HG03045 (cell line): ENCODE results near the gene L3MBTL3.
"Not testable (repeated sequence)": the region's sequence is repeated elsewhere in the genome, so short reads cannot be mapped to it uniquely, and the experiment has no call there.

Source experiments
- ATAC-seq: cut with Tn5 transposase; IDR thresholded peaks from one replicate; pipeline ENCODE4 v1.9.1; 2021; ENCODE audit warnings: mild to moderate bottlenecking, moderate library complexity; ENCODE audit not compliant: unreplicated experiment

L3MBTL3 gene

GRCh38 chr6:130134582-130134981 lies 116.2 kb downstream of the L3MBTL3 start:
- no peak for ATAC-seq

DNA sequence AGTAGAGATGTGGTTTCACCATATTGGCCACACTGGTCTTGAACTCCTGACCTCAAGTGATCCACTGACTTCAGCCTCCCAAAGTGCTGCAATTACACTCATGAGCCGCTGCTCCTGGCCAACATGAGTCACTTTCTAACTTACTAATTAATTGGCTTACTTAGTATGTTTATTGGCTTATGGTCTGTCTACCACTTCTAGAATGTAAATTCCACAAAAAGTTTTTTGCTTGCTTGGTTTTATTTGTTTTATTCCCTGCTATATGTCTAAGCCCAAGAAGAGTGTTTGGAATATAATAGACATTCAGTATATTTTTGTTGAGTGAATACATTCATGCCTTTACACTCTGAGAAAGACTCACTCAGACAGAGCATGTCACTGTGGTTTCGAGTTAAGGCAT lies 118.4 kb downstream of the L3MBTL3 start:
- no peak for ATAC-seq

- ATAC-seq: no peak
Observed at GRCh38 chr6:130138116-130138908, 119.9 kb downstream of the L3MBTL3 start.

- ATAC-seq: no peak
Observed at GRCh38 chr6:130138909-130139242, 120.5 kb downstream of the L3MBTL3 start.

DNA sequence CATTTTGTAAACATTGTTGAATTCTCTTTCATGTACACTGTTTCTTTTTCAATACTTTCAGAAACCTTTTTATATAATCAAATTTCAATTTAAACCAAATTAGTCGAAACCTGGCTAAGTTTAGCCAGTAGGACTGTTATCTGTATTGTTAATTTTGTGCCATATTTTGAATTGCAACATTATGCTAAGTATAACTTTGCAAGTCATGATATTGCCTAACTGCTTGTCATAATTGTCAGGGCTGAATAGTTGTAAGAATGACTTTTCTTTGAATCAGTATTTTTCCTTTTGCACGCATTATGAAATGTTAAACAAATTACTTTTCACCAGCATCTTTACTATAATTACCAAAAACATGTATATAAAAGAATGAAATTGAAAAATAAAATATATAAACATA lies 121.7 kb downstream of the L3MBTL3 start:
- ATAC-seq: no peak

DNA sequence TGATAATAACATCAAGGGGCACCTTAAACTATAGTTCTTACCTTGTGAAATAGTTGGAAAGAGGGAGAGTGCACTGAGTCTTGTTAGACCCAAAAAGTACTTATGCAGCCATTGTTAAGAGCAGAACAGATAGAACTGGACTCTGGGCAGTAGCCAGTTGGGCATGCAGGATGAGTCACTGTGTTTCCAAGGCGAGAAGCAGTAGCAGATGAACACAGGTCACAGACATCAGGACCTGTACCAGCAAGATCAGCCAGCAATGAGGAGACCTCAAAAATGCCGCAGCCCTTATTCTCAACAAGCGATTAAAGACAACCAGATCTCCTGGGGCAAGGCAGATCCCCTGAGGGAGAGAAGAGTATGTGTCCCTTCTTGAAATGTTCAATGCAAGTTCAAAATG lies 125.3 kb downstream of the L3MBTL3 start:
- ATAC-seq: no peak

DNA sequence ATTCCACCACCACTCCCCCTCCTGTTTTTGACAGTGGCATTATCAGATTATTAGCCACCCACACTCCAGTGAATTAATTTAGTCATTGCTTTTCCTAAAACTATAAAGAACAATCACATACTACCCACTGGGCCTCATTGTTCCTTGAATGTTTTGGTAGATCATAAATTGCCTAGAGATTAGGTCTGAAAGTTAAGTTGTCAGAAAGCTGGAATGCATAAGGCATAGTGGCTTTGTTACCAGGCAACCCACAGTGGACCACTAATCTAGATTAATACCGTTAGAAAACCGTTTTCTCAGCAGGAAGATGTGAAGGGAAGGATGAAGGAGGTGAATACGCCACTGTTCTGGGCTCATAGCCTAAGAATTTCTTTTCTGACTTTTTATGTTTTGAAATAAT lies 128.7 kb downstream of the L3MBTL3 start:
- ATAC-seq: no peak

DNA sequence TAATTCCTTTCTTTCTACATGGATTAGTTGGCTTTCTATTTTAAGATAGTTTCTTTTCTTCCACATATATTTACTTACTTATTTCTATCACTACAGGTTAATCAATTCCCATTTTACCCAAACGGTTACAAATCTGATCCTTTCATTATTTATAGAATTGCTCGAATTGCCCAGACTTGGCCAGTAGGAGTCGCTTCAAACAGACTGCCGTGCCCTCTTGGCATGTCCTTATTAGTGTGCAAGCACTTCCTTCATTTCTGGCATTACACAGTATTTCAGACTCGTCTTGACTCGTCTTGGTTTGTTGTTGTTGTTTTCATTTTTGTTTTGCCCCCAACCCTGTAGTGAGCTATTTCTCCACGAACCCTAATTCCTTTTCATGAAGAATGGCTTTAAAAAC lies 129.8 kb downstream of the L3MBTL3 start:
- no peak for ATAC-seq

DNA sequence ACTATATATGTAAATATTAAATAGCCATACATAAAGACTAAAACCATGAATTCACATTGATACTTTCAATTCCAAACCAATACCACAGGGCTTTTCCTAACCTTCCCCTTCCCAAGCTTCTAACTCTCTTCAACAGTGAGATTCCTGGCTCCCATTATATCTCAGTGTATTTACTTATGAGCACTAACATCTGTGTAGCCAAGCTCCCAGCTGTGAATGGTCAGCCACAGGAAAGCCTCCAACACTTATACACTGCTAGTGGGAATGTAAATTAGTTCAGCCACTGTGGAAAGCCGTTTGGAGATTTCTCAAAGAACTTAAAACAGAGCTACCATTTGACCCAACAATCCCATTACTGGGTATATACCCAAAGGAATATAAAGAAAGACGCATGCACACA lies 130.6 kb downstream of the L3MBTL3 start:
- not testable (repeated sequence) for ATAC-seq

DNA sequence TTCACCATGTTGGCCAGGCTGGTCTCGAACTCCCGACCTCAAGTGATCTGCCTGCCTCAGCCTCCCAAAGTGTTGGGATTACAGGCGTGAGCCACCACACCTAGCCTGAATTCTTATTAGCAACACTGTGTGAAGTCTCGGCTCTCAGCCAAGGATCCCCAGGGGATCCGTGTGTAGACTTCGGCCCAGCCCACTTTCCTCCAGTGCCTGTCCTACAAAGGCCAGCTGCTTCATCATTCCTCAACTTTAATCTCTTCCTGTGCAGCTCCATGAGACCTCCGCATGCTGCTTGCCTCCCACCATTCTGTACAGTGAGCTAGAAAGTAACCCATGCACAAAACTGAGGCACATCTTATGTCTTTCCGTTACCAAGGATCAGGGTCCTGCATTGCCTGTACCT lies 132.5 kb downstream of the L3MBTL3 start:
- ATAC-seq: no peak

DNA sequence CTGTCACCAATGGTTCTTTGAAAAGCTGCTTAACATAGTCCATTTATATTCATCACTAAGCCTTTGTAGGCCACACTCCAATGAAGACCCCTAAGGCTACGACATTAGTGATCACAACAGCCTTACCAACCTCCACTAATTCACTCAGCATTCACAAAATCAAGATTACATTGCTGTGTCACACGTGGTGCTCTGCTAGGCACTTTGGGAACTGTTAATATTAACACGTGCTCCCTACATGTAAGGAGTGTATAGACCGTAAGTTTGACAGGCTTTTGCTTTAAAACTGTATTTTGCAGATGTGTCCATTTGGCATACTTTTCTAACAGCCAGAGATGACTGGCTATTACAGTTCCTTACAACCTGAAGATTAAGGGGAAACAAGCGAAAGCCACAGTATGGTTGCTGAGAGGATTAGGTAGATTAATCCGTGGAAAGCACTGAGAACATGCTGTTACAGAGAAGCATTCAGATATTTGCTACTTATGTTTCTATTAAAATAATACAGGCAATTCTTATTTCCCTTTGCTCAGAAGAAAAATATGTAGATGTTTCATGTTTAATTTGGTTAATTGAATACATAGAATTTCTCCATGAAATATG lies 134.6 kb downstream of the L3MBTL3 start:
- ATAC-seq: no peak

DNA sequence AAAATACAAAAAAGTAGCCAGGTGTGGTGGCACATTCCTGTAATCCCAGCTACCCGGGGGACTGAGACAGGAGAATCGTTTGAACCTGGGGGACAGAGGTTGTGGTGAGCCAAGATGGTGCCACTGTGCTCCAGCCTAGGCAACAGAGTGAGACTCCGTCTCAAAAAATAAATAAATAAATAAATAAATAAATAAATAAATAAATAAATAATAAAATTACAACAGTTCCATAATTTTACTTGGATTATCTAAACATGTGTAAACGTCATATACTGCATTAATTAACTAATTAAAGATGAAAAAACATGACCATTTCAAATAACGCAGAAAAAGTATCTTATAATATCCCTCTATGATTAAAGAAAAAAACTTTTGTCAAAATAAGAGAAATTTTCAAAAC lies 138.5 kb downstream of the L3MBTL3 start:
- no peak for ATAC-seq

- ATAC-seq: no peak
Observed at GRCh38 chr6:130158056-130158455, 139.7 kb downstream of the L3MBTL3 start.

DNA sequence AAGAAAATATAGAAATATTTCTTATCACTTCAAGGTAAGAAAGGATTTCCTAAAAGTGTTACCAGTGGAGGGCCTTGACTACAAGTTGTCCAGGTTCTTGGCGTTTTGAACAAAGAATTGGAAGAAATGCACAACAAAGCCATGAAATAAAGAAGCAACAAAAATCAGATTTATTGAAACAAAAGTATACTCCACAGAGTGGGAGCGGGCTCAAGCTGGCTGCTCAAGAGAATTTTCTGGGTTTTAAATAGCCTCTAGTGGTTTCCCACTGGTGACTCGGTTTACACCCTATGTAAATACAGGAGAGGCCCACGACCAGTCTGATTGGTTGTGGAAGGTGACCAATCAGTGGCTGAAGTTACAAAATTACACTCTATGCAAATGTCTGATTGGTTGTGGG lies 140.2 kb downstream of the L3MBTL3 start:
- ATAC-seq: no peak

- no peak for ATAC-seq
Observed at GRCh38 chr6:130159956-130160355, 141.6 kb downstream of the L3MBTL3 start.

DNA sequence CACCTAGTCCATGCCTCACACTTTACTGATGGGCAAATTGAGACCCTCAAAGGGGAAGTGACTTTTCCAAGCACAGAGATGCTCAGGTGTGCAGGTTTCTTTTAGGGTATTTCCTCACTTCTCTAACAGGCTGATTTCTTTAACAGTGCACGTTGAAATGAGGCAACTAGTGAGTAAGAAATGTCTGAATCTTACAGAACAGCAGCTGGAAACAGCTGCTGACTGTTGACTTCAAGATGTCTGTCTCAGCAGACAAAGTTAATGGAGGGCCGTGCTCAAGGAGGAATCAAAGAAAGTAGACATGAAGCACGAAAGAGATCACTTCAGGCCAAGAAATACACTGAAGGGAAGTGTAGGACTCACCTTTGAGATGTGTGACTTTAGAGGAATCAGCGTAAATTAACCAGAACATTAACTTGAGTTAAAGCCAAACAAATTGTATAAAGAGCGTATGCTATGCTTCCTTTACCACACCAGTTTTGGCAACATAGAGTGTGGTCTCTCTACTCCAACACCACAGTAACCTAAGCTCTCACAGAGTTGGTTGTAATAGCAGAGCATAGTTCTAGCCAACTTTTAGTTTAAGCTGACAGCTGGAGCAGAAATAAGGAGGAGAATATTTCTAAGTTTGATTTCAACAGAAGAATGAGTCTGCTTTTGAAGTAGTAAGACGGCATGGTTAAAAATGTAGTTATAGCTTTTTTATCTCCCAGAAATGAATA lies 143.5 kb downstream of the L3MBTL3 start:
- ATAC-seq: no peak

GRCh38 chr6:130162421-130162820 lies 144.0 kb downstream of the L3MBTL3 start:
- no peak for ATAC-seq

DNA sequence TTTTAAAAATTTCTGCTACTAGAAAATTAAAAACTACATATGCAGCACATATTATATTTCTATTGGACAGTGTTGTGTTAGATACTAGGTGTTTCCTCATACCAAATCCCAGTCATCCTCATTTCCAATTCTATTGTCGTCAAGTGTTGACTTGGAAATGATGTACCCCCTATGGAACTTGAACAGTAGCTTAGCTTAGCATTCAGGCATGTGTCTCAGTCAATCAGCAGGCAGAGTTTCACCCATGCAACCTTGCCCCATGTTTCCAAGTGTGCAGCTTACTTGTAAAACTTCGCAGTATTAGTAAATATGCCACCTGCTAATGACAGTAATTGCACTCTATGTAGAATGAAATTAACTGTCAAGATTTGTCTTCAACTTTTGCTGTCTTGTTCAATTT lies 144.9 kb downstream of the L3MBTL3 start:
- ATAC-seq: no peak

DNA sequence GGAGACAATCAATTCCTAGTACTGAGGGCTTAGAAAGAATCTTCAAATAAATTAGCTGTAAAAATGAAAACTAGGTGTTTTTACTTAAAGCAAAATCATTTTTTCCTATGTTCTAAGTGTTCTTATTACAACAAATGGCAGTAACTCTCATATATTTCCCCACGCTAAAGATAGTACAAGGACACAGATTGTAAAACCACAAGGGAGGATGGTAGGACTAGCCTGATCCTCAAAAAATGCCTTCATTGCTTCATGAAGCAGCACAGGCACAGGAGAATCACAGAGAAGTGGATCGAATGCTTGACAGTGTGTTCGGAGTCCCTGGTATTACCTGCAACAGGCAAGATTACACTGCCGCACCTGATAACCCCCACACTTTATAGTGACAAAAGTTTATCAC lies 145.9 kb downstream of the L3MBTL3 start:
- no peak for ATAC-seq

DNA sequence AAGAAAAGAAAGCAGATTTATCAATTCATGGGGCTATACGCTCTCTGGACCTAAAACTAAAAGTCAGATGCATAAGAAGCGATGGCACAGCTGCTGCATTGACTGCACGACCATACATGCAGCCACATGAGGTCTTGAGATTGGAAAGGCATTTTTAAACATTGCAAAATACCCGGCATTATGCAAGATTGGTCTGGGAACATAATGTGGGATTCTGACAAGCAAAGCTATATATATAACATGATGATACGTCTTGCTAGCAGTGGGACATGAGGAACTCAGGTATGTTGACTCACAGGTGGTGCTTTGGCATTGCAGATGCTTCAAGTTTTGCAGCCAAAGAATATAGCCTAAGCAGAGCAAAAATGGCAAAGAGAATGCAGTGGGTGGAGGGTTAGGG lies 149.3 kb downstream of the L3MBTL3 start:
- ATAC-seq: no peak

DNA sequence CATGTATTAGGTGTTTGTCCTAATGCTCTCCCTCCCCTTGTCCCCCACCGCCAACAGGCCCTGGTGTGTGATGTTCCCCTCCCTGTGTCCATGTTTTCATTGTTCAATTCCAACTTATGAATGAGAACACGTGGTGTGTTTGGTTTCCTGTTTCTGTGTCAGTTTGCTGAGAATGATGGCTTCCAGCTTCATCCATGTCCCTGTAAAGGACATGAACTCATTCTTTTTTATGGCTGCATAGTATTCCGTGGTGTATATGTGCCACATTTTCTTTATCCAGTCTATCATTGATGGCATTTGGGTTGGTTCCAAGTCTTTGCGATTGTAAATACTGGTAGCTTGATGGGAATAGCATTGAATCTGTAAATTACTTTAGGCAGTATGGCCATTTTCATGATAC lies 151.8 kb downstream of the L3MBTL3 start:
- ATAC-seq: not testable (repeated sequence)

- not testable (repeated sequence) for ATAC-seq
Observed at GRCh38 chr6:130173377-130174004, 155.1 kb downstream of the L3MBTL3 start.
